MM.1S (cell line): ENCODE results near the gene TBX6.
A peak's percentile ranks its signal among the peaks of the same experiment; 100 is the strongest.

Source experiments
- DNase-seq: peaks from one replicate; pipeline ENCODE4 v3.0.0-alpha.2; 2015
- H2AFZ ChIP-seq: fragments of 300-600 bp; sonication (generic); 2 replicates; pipeline ENCODE4 v1.6.0; 2016; ENCODE audit warnings: antibody characterized with exemption, low read length
- H3F3A ChIP-seq: fragments of 300-600 bp; sonication (generic); 2 replicates; pipeline ENCODE4 v1.6.1; 2016; ENCODE audit warnings: mild to moderate bottlenecking, antibody characterized with exemption, low read length, moderate library complexity, mixed read lengths; ENCODE audit not compliant: insufficient read depth
- H3K27ac ChIP-seq: fragments of 300-600 bp; sonication (generic); 2 replicates; pipeline ENCODE4 v1.5.1; 2016; ENCODE audit warnings: mild to moderate bottlenecking, low read length
- H3K27me3 ChIP-seq: fragments of 300-600 bp; sonication (generic); replicated peaks from 2 replicates; pipeline ENCODE4 v1.6.0; 2016; ENCODE audit warnings: low read length; ENCODE audit not compliant: insufficient read depth
- H3K36me3 ChIP-seq: fragments of 300-600 bp; sonication (generic); replicated peaks from 2 replicates; pipeline ENCODE4 v1.6.1; 2016; ENCODE audit warnings: mild to moderate bottlenecking, low read length, mixed read lengths; ENCODE audit not compliant: insufficient read depth
- H3K4me1 ChIP-seq: fragments of 300-600 bp; sonication (generic); 2 replicates; pipeline ENCODE4 v1.6.1; 2016; ENCODE audit warnings: low read length, mixed read lengths
- H3K4me2 ChIP-seq: fragments of 300-600 bp; sonication (generic); 2 replicates; pipeline ENCODE4 v1.6.0; 2016; ENCODE audit warnings: low read depth, low read length
- H3K4me3 ChIP-seq: fragments of 300-600 bp; sonication (generic); 2 replicates; pipeline ENCODE4 v1.5.1; 2016; ENCODE audit warnings: low read length, mixed read lengths
- H3K79me2 ChIP-seq: fragments of 300-600 bp; sonication (generic); 2 replicates; pipeline ENCODE4 v1.6.1; 2016; ENCODE audit warnings: mixed run types, low read length, mixed read lengths
- H3K9ac ChIP-seq: fragments of 300-600 bp; sonication (generic); 2 replicates; pipeline ENCODE4 v1.6.1; 2016; ENCODE audit warnings: low read length, mixed read lengths
- H3K9me2 ChIP-seq: fragments of 300-600 bp; sonication (generic); replicated peaks from 2 replicates; pipeline ENCODE4 v1.6.1; 2016; ENCODE audit warnings: mild to moderate bottlenecking, low read length, mixed read lengths; ENCODE audit not compliant: insufficient read depth
- H3K9me3 ChIP-seq: fragments of 300-600 bp; sonication (generic); replicated peaks from 2 replicates; pipeline ENCODE4 v1.6.1; 2016; ENCODE audit warnings: mild to moderate bottlenecking, low read length, mixed read lengths; ENCODE audit not compliant: insufficient read depth
- H4K20me1 ChIP-seq: fragments of 300-600 bp; sonication (generic); 2 replicates; pipeline ENCODE4 v1.6.1; 2016; ENCODE audit warnings: mild to moderate bottlenecking, low read length, moderate library complexity, mixed read lengths; ENCODE audit not compliant: insufficient read depth
- EZH2 ChIP-seq: fragments of 300-600 bp; sonication (generic); optimal IDR thresholded peaks from 2 replicates; pipeline ENCODE3; 2017; ENCODE audit warnings: low read depth, mild to moderate bottlenecking, antibody characterized with exemption, low read length, mixed read lengths
- EZH2phosphoT487 ChIP-seq: fragments of 300-600 bp; sonication (generic); IDR thresholded peaks from 2 replicates; pipeline ENCODE4 v1.6.1; 2018; ENCODE audit warnings: antibody characterized with exemption, low read length
- TF ChIP-seq, protein P1 (sequence below): fragments of 300-600 bp; sonication (generic); IDR thresholded peaks from 2 replicates; pipeline ENCODE4 v1.5.1; 2016; ENCODE audit warnings: antibody characterized with exemption, low read length, mixed read lengths

The TBX6 gene

DNA sequence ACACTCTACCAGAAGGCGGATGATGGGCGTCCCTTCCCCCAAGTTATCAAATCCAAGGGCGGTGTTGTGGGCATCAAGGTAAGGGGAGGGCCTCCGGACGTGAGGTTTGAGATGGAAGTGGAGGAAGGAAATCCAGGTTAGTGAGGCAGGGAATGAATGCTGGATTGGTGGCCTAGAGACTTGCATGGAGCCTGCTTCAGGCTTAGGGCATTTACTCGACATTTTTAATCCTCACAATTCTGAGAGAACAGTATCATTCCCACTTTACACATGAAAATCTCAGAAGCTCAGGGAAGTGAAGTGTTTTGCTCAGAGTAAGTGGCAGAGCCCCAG lies 24.2 kb downstream of the TBX6 start:
- Histone ChIP-seq H3K9ac (0 out of 2 replicates have a peak overlapping the region, but pooled peaks have one; percentile 94), H3K4me1 (peaks cover 22% of the 10 kb centered on the region), H2AFZ (no peak overlapping the region), H3K36me3 (peaks cover 22% of the 10 kb centered on the region), H3K79me2 (peaks cover 65% of the 10 kb centered on the region), H3K9me2 (no peaks in the 10 kb centered on the region), H4K20me1 (peaks cover 18% of the 10 kb centered on the region), H3K4me2 (peak overlapping the region; percentile 94; the same call in 1 of the 2 replicates), H3K4me3 (no peak overlapping the region), H3K9me3 (no peaks in the 10 kb centered on the region), H3K27ac (no peak overlapping the region), H3K27me3 (no peaks in the 10 kb centered on the region), H3F3A (peaks cover 54% of the 10 kb centered on the region)
- TF ChIP-seq, protein P1, sequence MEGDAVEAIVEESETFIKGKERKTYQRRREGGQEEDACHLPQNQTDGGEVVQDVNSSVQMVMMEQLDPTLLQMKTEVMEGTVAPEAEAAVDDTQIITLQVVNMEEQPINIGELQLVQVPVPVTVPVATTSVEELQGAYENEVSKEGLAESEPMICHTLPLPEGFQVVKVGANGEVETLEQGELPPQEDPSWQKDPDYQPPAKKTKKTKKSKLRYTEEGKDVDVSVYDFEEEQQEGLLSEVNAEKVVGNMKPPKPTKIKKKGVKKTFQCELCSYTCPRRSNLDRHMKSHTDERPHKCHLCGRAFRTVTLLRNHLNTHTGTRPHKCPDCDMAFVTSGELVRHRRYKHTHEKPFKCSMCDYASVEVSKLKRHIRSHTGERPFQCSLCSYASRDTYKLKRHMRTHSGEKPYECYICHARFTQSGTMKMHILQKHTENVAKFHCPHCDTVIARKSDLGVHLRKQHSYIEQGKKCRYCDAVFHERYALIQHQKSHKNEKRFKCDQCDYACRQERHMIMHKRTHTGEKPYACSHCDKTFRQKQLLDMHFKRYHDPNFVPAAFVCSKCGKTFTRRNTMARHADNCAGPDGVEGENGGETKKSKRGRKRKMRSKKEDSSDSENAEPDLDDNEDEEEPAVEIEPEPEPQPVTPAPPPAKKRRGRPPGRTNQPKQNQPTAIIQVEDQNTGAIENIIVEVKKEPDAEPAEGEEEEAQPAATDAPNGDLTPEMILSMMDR = no peak
- no peak for TF ChIP-seq EZH2phosphoT487
- DNase-seq = no peak

DNA sequence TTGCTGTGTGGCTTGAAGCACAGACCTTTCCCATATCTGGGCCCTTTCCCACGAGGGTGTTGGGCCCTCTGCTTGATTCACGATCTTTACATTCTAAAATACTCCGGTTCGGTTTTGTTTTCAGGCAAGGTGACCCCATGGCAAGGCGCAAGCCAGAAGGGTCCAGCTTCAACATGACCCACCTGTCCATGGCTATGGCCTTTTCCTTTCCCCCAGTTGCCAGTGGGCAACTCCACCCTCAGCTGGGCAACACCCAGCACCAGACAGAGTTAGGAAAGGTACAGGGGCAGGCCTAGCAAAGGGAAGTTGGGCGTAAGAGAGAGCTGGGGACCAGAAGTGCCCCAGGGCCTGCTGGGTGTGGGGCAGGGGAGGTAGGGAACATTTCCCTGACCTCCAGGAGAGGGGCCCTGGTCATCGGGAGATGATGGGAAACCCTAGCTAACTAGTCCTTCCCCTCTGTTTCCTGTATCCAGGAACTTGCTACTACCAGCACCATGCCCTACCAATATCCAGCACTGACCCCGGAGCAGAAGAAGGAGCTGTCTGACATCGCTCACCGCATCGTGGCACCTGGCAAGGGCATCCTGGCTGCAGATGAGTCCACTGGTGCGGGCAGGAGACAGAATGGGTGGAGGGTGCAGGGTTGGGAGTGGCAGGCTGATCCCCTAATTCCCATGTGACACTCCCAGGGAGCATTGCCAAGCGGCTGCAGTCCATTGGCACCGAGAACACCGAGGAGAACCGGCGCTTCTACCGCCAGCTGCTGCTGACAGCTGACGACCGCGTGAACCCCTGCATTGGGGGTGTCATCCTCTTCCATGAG lies 24.8 kb downstream of the TBX6 start:
- H4K20me1 ChIP-seq = peaks cover 18% of the 10 kb centered on the region
- no peaks in the 10 kb centered on the region for H3K27me3 ChIP-seq
- no peak for TF ChIP-seq EZH2
- TF ChIP-seq, protein P1 = no peak
- TF ChIP-seq EZH2phosphoT487 = no peak
- peak overlapping the region; percentile 92 for H3K4me3 ChIP-seq
- peaks cover 65% of the 10 kb centered on the region for H3K79me2 ChIP-seq
- H3K9ac ChIP-seq = peak overlapping the region; percentile 94
- H3K9me3 ChIP-seq = no peaks in the 10 kb centered on the region
- peaks cover 22% of the 10 kb centered on the region for H3K4me1 ChIP-seq
- H3K9me2 ChIP-seq = no peaks in the 10 kb centered on the region
- peak overlapping the region; percentile 95; the same call in 1 of the 2 replicates for H3K27ac ChIP-seq
- peaks cover 22% of the 10 kb centered on the region for H3K36me3 ChIP-seq
- H3K4me2 ChIP-seq = peak overlapping the region; percentile 94
- DNase-seq = no peak
- no peak overlapping the region for H2AFZ ChIP-seq
- peaks cover 48% of the 10 kb centered on the region for H3F3A ChIP-seq

DNA sequence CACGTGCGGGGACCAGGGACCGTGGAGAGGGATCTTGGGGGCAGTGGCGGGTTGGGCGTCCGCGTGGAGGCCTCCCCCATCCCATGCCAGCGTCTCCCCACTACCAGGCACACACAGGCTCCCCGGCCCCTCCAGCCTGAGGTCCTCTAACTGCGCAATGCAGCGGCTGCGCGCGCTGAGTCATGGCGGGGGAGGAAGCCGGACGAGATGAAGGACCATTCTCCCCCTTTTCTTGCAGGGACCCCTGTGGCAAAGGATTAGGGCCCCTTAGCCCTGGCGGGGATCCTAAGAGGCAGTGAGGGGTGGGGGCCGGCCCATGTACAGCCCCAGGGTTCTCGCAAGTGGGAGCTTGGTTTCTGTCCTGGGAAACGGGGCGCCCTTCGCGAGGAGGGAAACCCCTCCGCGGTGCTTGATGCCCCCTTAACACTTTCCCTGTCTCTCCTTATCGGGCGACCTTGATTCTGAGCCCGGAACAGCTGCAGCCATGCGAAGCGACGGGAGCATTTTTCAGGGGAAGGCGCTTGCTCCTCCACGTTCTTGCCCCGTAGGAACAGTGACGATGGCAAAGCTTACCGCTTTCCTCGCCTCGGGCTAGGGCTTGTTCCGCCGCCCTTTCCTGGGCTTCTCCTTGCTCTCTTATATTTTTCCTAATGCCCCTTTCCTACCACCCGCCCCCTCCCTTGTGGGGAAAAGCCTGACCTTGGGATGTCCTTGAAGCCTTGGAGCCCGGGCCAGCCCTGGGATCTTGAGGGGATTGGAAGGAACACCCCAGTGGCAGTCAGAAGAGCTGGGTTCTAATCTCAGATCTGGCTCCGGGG lies 25.6 kb downstream of the TBX6 start:
- Histone ChIP-seq H2AFZ (no peak overlapping the region), H3K36me3 (peaks cover 22% of the 10 kb centered on the region), H3K79me2 (peaks cover 65% of the 10 kb centered on the region), H3K9me2 (no peaks in the 10 kb centered on the region), H4K20me1 (peaks cover 18% of the 10 kb centered on the region), H3K9me3 (no peaks in the 10 kb centered on the region), H3K27ac (peak overlapping the region; percentile 95; the same call in 1 of the 2 replicates), H3K4me2 (peak overlapping the region; percentile 94), H3K27me3 (no peaks in the 10 kb centered on the region), H3K4me1 (peaks cover 22% of the 10 kb centered on the region), H3K4me3 (peak overlapping the region; percentile 92), H3F3A (peaks cover 40% of the 10 kb centered on the region), H3K9ac (peak overlapping the region; percentile 94)
- no peak for DNase-seq
- TF ChIP-seq, protein P1 = no peak
- no peak for TF ChIP-seq EZH2
- TF ChIP-seq EZH2phosphoT487 = no peak
